GM10266 (cell line): Measurements from ENCODE around the gene RIMBP2.

Experiments
- DNase-seq: peaks from one replicate; pipeline ENCODE4 v3.0.0; 2012; ENCODE audit errors: extremely low spot score
- CTCF ChIP-seq: IDR thresholded peaks from 2 replicates; pipeline ENCODE4 v1.5.1; 2012; ENCODE audit warnings: mild to moderate bottlenecking, low read depth; ENCODE audit not compliant: control insufficient read depth, insufficient read depth; ENCODE audit errors: missing control alignments

RIMBP2 gene

DNA sequence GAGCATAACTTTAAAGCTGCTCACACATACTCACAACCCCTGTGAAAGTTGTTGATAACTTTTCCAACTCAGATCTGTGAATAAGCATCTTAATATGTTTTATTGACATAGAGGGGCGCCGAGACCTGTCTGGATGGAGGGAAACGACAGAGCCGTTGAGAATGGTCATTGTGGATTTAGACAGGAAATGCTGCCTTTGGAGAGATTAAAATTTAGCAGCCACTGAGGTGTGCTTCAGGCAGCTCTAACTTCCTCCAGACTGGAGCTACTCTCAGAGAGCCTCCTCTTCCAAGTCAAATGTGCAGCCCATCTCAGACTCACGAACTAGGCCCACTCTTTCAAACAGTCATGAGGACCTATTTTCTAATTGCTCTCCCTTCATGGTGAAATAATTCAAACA is 90.9 kb downstream of the RIMBP2 start:
- no peak for TF ChIP-seq CTCF
- no peak for DNase-seq

- no peak for TF ChIP-seq CTCF
- no peak for DNase-seq
Observed at GRCh38 chr12:130622803-130623202, 93.3 kb downstream of the RIMBP2 start.

- TF ChIP-seq CTCF = no peak
- DNase-seq = no peak
Observed at GRCh38 chr12:130621696-130622298, 94.3 kb downstream of the RIMBP2 start.

- no peak for TF ChIP-seq CTCF
- no peak for DNase-seq
Observed at GRCh38 chr12:130620756-130621155, 95.3 kb downstream of the RIMBP2 start.

- no peak for DNase-seq
- no peak for TF ChIP-seq CTCF
Observed at GRCh38 chr12:130620281-130620680, 95.8 kb downstream of the RIMBP2 start.

GRCh38 chr12:130619385-130620001 is 96.6 kb downstream of the RIMBP2 start:
- DNase-seq = no peak
- no peak for TF ChIP-seq CTCF

GRCh38 chr12:130617219-130617618 is 98.9 kb downstream of the RIMBP2 start:
- DNase-seq = no peak
- TF ChIP-seq CTCF = no peak
